GM19193 (cell line): ENCODE measurements around the gene ARHGEF17.

Experiments used
- POLR2A ChIP-seq: IDR thresholded peaks from 4 replicates; pipeline ENCODE4 v1.6.1; 2011; ENCODE audit not compliant: insufficient read depth, insufficient read length; ENCODE audit errors: extremely low read depth

The ARHGEF17 gene

GRCh38 chr11:73396985-73397384 lies 88.9 kb downstream of the ARHGEF17 start:
- no peak for TF ChIP-seq POLR2A

GRCh38 chr11:73397468-73398131 lies 89.5 kb downstream of the ARHGEF17 start:
- no peak for TF ChIP-seq POLR2A

GRCh38 chr11:73398132-73398526 lies 90.1 kb downstream of the ARHGEF17 start:
- no peak for TF ChIP-seq POLR2A

GRCh38 chr11:73398721-73399120 lies 90.6 kb downstream of the ARHGEF17 start:
- no peak for TF ChIP-seq POLR2A

GRCh38 chr11:73399159-73399590 lies 91.1 kb downstream of the ARHGEF17 start:
- TF ChIP-seq POLR2A = no peak

GRCh38 chr11:73399636-73400035 lies 91.6 kb downstream of the ARHGEF17 start:
- TF ChIP-seq POLR2A = no peak

GRCh38 chr11:73400293-73400692 lies 92.2 kb downstream of the ARHGEF17 start:
- TF ChIP-seq POLR2A = no peak

- TF ChIP-seq POLR2A = no peak
These were observed 93.3 kb downstream of the ARHGEF17 start for GRCh38 chr11:73401217-73401923.

- TF ChIP-seq POLR2A = no peak
These were observed 94.1 kb downstream of the ARHGEF17 start for GRCh38 chr11:73401924-73402833.

- no peak for TF ChIP-seq POLR2A
These were observed 94.7 kb downstream of the ARHGEF17 start for GRCh38 chr11:73402834-73403185.

GRCh38 chr11:73403541-73403940 lies 95.5 kb downstream of the ARHGEF17 start:
- no peak for TF ChIP-seq POLR2A

GRCh38 chr11:73404048-73404447 lies 96.0 kb downstream of the ARHGEF17 start:
- TF ChIP-seq POLR2A = no peak

GRCh38 chr11:73404506-73405145 lies 96.5 kb downstream of the ARHGEF17 start:
- TF ChIP-seq POLR2A = no peak

- TF ChIP-seq POLR2A = no peak
These were observed 97.1 kb downstream of the ARHGEF17 start for GRCh38 chr11:73405146-73405510.

- TF ChIP-seq POLR2A = no peak
These were observed 98.1 kb downstream of the ARHGEF17 start for GRCh38 chr11:73406131-73406530.

- TF ChIP-seq POLR2A = no peak
These were observed 98.5 kb downstream of the ARHGEF17 start for GRCh38 chr11:73406619-73407018.

- TF ChIP-seq POLR2A = no peak
These were observed 101.4 kb downstream of the ARHGEF17 start for GRCh38 chr11:73409431-73409830.
